Fibroblast of the aortic adventitia (primary cell): ENCODE results near the gene KRTAP5-9. TPM values are rescaled to one million over a fixed set of nuclear protein-coding genes. Genes with fewer than 3 reads are reported as not detected.
"Not testable (repeated sequence)": the region's sequence is repeated elsewhere in the genome, so short reads cannot be mapped to it uniquely, and the experiment has no call there.

ENCODE experiments used
- DNase-seq: peaks from one replicate; pipeline ENCODE4 v3.0.0-alpha.2; 2010; ENCODE audit warnings: low read depth
- H3K4me3 ChIP-seq: 2 replicates; pipeline ENCODE4 v1.5.1; 2011; ENCODE audit warnings: low read depth, mild to moderate bottlenecking, control low read depth, low read length, moderate library complexity
- small RNA-seq: library from RNA; depleted of rRNA; stranded (forward); fragments of <200 nt; gene quantifications from one replicate; pipeline ENCODE3, GENCODE V24; 2012
- total RNA-seq: library from RNA; depleted of rRNA; stranded (reverse); fragments of >200 nt; gene quantifications from 2 replicates; pipeline ENCODE4 v1.2.3, GENCODE V29; 2012; ENCODE audit warnings: low replicate concordance
- TF ChIP-seq, protein P1 (sequence below): IDR thresholded peaks from 2 replicates; pipeline ENCODE4 v1.5.1; 2011; ENCODE audit warnings: mild to moderate bottlenecking, low read length, control low read depth, inconsistent platforms; ENCODE audit not compliant: insufficient read depth

Gene KRTAP5-9
- total RNA-seq, 1 donor: not detected

DNA sequence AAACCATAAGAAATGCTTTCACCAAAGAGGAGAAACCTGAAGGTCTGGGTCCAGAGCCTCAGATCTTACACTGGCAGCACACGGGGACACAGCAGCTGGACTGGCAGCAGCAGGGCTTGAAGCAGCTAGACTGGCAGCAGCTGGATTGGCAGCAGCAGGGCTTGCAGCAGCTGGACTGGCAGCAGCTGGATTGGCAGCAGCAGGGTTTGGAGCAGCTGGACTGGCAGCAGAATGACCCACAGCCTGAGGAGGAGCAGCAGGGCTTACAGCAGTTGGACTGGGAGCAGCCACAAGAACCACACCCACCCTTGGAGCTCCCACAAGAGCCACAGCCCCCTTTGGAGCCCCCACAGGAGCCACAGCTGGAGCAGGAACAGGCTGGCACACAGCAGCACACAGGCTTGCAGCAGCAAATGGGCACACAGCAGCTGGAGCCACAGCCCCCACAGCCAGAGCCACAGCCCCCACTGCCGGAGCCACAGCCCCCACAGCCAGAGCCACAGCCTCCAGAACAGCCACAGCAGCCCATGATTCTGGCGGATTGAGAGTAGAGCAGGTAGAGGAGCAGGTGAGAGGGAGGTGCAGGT is 34.2 kb downstream of the KRTAP5-9 start, which contains the start of gene KRTAP5-11:
Gene KRTAP5-11 (minus strand): TSS at position 567 of the 587 bp plus-strand sequence. CDS start 38 bp downstream, at position 529.
- H3K4me3 ChIP-seq: no peak within 1 kb of the TSS
- TF ChIP-seq, protein P1, sequence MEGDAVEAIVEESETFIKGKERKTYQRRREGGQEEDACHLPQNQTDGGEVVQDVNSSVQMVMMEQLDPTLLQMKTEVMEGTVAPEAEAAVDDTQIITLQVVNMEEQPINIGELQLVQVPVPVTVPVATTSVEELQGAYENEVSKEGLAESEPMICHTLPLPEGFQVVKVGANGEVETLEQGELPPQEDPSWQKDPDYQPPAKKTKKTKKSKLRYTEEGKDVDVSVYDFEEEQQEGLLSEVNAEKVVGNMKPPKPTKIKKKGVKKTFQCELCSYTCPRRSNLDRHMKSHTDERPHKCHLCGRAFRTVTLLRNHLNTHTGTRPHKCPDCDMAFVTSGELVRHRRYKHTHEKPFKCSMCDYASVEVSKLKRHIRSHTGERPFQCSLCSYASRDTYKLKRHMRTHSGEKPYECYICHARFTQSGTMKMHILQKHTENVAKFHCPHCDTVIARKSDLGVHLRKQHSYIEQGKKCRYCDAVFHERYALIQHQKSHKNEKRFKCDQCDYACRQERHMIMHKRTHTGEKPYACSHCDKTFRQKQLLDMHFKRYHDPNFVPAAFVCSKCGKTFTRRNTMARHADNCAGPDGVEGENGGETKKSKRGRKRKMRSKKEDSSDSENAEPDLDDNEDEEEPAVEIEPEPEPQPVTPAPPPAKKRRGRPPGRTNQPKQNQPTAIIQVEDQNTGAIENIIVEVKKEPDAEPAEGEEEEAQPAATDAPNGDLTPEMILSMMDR: no peak
- DNase-seq: no peak

DNA sequence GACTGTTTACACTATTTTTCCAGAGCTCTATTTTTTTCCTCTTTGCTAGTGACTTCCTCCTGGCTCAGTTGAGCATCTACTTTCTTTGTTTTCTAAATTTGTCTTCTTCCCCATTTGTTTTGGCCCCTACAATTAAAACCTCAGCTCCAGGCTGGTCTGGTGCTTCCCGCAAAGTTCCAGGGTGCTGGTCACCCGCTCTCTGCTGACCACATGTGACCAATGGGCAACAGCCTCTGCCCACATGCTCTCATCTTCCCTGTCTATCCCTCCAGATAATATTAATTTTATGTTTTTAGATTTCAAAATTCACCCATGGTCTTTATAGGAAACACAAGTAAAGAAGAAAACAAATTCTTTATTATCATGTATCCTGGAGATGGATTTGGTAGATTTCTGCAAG is 34.7 kb downstream of the KRTAP5-9 start:
- not testable (repeated sequence) for DNase-seq, H3K4me3 ChIP-seq

DNA sequence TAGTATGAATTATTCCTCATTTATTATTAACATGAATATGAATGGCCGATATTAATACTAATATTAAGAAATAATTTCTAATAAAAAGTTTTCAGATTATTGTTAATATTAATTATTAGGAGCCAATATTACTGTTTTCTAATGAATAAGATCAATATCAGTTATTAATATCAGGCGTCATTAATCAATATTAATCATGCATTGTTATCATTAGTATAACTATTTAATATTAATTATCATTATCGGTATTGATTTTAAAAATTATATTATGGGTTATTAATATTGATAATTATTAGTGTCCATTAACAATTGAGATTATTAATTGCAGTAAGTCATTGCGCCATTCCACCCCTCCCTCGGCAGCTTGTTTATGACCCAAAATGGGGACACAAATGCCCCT is 37.5 kb downstream of the KRTAP5-9 start:
- not testable (repeated sequence) for DNase-seq, H3K4me3 ChIP-seq

DNA sequence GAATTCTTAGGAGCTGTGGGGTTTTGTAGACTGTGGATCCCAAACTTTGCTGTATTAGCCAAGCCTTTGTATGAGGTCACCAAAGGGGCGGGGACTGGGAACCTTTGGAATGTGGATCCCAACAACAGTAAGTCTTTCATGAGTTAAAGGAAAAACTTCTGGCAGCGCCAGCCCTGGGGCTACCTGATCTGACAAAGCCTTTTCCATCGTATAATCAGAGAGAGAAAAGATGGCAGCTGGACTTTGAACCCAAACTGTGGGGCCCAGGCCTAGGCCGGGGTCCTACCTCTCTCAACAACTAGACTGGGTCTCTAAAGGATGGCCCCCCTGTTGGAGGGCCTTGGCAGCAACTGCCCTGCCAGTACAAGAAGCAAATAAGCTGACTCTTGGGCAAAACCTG is 40.1 kb downstream of the KRTAP5-9 start:
- H3K4me3 ChIP-seq, DNase-seq: not testable (repeated sequence)

DNA sequence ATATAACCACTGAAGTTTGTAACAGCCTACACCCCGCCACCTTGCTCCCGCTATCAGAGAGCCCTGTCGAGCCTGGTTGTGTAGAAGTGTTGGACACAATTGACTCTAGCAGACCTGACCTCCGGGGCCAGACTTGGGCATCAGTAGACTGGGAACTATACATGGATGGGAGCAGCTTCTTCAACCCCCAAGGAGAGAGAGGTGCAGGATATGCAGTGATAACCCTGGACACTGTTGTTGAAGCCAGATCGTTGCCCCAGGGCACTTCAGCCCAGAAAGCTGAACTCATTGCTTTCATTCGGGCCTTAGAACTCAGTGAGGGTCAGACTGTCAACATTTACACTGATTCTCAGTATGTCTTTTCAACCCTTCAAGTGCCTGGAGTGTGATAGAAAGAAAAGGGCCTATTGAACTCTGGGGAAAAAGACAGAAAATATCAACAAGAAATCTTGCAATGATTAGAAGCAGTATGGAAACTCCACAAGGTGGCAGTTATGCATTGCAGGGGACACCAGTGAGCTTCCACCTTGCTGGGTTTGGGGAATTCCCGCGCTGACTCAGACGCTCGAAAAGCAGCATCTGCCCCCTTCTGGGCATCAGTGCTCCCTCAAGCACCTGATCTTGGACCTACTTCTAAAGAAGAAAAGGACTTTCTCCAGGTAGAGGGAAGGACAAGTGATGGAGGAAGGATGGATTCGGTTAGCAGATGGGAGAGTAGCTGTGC is 40.8 kb downstream of the KRTAP5-9 start:
- not testable (repeated sequence) for DNase-seq, H3K4me3 ChIP-seq

DNA sequence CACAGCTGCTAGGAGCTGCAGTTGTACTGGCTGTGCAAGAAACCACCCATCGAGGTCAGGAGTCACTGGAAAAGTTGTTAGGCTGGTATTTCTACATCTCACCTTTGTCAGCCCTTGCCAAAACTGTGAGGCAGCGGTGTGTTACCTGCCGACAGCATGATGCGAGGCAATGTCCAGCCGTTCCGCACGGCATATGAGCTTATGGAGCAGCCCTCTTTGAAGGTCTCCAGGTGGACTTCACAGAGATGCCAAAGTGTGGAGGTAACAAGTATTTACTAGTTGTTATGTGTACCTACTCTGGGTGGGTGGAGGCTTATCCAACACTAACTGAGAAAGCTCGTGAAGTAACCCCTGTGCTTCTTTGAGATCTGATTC is 41.3 kb downstream of the KRTAP5-9 start:
- not testable (repeated sequence) for DNase-seq, H3K4me3 ChIP-seq

Small RNAs within 50 kb of the gene (small RNA-seq; reads per million reads assigned to genes)
- gene AP000867.1 (not detected), gene KRTAP5-14P (not detected)

Other genes with a start within 250 kb of the KRTAP5-9 start
- 10.2 and 16.7 TPM in 2 replicates for gene DHCR7, start 100.0 kb upstream of the KRTAP5-9 start, total RNA-seq
- 50.9 and 71.5 TPM in 2 replicates for gene NADSYN1, start 95.2 kb upstream of the KRTAP5-9 start, total RNA-seq
- gene KRTAP5-7, start 21.2 kb upstream of the KRTAP5-9 start, total RNA-seq: 0.09 and 0.33 TPM in 2 replicates
- not detected in 2 replicates for gene KRTAP5-8, start 10.4 kb upstream of the KRTAP5-9 start, total RNA-seq
- not detected in 2 replicates for gene KRTAP5-10, start 17.1 kb downstream of the KRTAP5-9 start, total RNA-seq
- not detected in 2 replicates for gene KRTAP5-11, start 34.5 kb downstream of the KRTAP5-9 start, total RNA-seq